Stimulated activated memory B cell treated with anti-CD40 and anti-IgM and Interleukin-4, amounts not matched to agents 10 μg/mL and 1 μg/mL and 100 μg/mL, for 72 hours (primary cell): Measurements from ENCODE around the gene KIF1C.
"Not testable (repeated sequence)": the region's sequence is repeated elsewhere in the genome, so short reads cannot be mapped to it uniquely, and the experiment has no call there.

Experiments
- ATAC-seq: fragments of 150-1000 bp; cut with Tn5 transposase; 2 replicates; pipeline ENCODE4 v1.10.0; 2021
- H3K27ac Mint-ChIP-seq: one replicate; pipeline ENCODE4 v1.8.0; 2022; ENCODE audit warnings: mild to moderate bottlenecking, mixed read lengths
- H3K27me3 Mint-ChIP-seq: one replicate; pipeline ENCODE4 v1.8.0; 2022; ENCODE audit warnings: mixed read lengths
- H3K36me3 Mint-ChIP-seq: one replicate; pipeline ENCODE4 v1.8.0; 2022; ENCODE audit warnings: mixed read lengths
- H3K4me1 Mint-ChIP-seq: one replicate; pipeline ENCODE4 v1.8.0; 2022; ENCODE audit warnings: mixed read lengths
- H3K4me3 Mint-ChIP-seq: one replicate; pipeline ENCODE4 v1.8.0; 2022; ENCODE audit warnings: mild to moderate bottlenecking, moderate library complexity, mixed read lengths
- H3K9me3 Mint-ChIP-seq: one replicate; pipeline ENCODE4 v1.8.0; 2022; ENCODE audit warnings: mixed read lengths

Gene KIF1C

GRCh38 chr17:5042157-5043022 lies 44.6 kb downstream of the KIF1C start:
- no peak overlapping the region for H3K4me3 Mint-ChIP-seq
- ATAC-seq, result no peak
- no peaks in the 10 kb centered on the region for H3K36me3 Mint-ChIP-seq
- H3K4me1 Mint-ChIP-seq, result peaks cover 11% of the 10 kb centered on the region
- H3K27me3 Mint-ChIP-seq, result no peaks in the 10 kb centered on the region
- no peaks in the 10 kb centered on the region for H3K9me3 Mint-ChIP-seq
- H3K27ac Mint-ChIP-seq, result peak overlapping the region; percentile 40

DNA sequence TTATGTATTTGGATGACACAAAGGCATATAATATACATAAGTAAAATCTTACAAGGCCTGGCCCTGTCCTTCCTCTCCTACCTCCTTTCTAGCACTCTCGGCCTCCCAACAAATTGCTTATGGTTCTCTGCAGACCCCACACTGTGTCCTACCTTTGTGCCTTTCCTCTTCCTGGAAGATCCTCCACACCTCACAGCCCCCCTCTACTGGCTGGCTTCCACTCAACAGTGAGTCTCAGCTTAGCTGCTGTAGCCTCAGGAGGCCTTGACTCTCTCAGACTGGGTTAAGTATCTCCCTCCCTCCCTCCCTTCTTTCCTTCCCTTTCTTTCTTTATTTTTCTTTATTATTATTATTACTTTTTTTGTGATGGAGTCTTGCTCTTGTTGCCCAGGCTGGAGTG lies 45.8 kb downstream of the KIF1C start:
- no peaks in the 10 kb centered on the region for H3K27me3 Mint-ChIP-seq
- H3K9me3 Mint-ChIP-seq, result no peaks in the 10 kb centered on the region
- peaks cover 23% of the 10 kb centered on the region for H3K4me1 Mint-ChIP-seq
- no peak overlapping the region for H3K4me3 Mint-ChIP-seq
- H3K27ac Mint-ChIP-seq, result no peak overlapping the region
- no peaks in the 10 kb centered on the region for H3K36me3 Mint-ChIP-seq
- no peak for ATAC-seq

- no peak for ATAC-seq
- Mint-ChIP-seq H3K9me3 (no peaks in the 10 kb centered on the region), H3K4me3 (no peak overlapping the region), H3K36me3 (no peaks in the 10 kb centered on the region), H3K4me1 (peaks cover 30% of the 10 kb centered on the region), H3K27me3 (no peaks in the 10 kb centered on the region), H3K27ac (peak overlapping the region; percentile 31)
Observed at GRCh38 chr17:5044630-5045029, 46.9 kb downstream of the KIF1C start.

DNA sequence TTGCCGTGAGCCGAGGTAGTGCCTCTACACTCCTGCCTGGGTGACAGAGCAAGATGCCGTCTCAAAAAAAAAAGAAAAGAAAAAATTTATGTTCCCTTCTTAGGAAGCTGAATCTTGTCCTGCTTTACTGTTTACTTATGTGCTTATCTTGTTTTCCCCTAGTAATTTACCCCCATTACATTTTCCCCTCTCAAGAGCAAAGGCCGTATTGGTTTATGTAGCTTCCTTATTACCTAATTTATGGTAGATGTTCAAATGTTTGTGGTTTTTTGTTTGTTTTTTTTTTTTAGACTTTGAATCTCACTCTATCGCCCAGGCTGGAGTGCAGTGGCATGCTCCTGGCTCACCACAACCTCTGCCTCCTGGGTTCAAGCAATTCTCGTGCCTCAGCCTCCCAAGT lies 47.7 kb downstream of the KIF1C start:
- peaks cover 38% of the 10 kb centered on the region for H3K4me1 Mint-ChIP-seq
- no peak overlapping the region for H3K4me3 Mint-ChIP-seq
- H3K9me3 Mint-ChIP-seq, result no peaks in the 10 kb centered on the region
- no peaks in the 10 kb centered on the region for H3K27me3 Mint-ChIP-seq
- H3K36me3 Mint-ChIP-seq, result no peaks in the 10 kb centered on the region
- ATAC-seq, result no peak
- H3K27ac Mint-ChIP-seq, result no peak overlapping the region

DNA sequence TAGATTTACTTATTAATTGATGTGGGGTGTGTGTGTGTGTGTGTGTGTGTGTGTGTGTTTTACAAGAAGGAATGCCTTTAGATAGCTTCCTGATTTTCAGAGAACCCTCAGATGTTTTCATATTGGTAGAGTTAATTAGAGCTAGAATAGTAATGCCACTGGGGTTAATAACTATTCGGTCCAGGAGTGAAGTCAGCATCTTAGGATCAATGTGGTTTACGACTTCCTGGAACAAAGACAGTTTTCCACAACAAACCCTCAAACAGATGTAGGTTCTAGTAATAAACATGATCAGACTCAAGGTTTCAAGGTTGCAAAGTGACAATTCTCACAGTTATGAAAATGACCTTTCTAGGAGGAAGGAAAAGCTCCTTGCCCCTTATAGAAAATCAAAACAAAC lies 49.7 kb downstream of the KIF1C start:
- no peak for ATAC-seq
- Mint-ChIP-seq H3K9me3 (no peaks in the 10 kb centered on the region), H3K4me3 (no peak overlapping the region), H3K27me3 (no peaks in the 10 kb centered on the region), H3K27ac (peak overlapping the region; percentile 98), H3K4me1 (peaks cover 33% of the 10 kb centered on the region), H3K36me3 (no peaks in the 10 kb centered on the region)

GRCh38 chr17:5049314-5049841 lies 51.6 kb downstream of the KIF1C start:
- no peaks in the 10 kb centered on the region for H3K36me3 Mint-ChIP-seq
- peak overlapping the region; percentile 1 for H3K4me3 Mint-ChIP-seq
- H3K4me1 Mint-ChIP-seq, result peaks cover 37% of the 10 kb centered on the region
- H3K27me3 Mint-ChIP-seq, result no peaks in the 10 kb centered on the region
- H3K27ac Mint-ChIP-seq, result peak overlapping the region; percentile 98
- ATAC-seq, result peak; percentile 95
- H3K9me3 Mint-ChIP-seq, result no peaks in the 10 kb centered on the region

GRCh38 chr17:5050278-5050677 lies 52.5 kb downstream of the KIF1C start:
- Mint-ChIP-seq H3K9me3 (no peaks in the 10 kb centered on the region), H3K27ac (peak overlapping the region; percentile 98), H3K4me3 (no peak overlapping the region), H3K4me1 (peaks cover 37% of the 10 kb centered on the region), H3K36me3 (no peaks in the 10 kb centered on the region), H3K27me3 (no peaks in the 10 kb centered on the region)
- ATAC-seq, result no peak

DNA sequence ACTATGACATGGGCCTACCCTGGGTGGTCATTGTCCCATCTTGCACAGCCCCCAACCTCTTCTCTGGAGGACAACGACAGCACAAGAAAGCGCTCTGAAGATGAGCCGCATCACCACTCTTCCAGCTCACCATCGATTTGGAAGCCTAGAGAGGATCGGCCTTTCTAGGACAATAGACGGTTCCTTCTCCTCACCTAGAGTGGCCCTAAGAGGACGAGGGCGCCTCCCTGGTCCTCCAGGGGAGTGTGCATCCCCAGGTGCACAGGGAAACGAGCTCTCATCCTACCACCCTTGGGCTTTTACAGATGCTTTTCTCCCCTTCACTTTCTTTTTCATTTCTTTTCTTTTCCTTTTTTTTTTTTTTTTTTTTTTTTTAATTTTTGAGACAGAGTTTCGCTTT lies 57.8 kb downstream of the KIF1C start:
- Mint-ChIP-seq H3K27ac (no peak overlapping the region), H3K4me1 (peaks cover 8% of the 10 kb centered on the region), H3K4me3 (no peak overlapping the region), H3K9me3 (no peaks in the 10 kb centered on the region), H3K36me3 (no peaks in the 10 kb centered on the region), H3K27me3 (peaks cover 9% of the 10 kb centered on the region)
- ATAC-seq, result no peak

DNA sequence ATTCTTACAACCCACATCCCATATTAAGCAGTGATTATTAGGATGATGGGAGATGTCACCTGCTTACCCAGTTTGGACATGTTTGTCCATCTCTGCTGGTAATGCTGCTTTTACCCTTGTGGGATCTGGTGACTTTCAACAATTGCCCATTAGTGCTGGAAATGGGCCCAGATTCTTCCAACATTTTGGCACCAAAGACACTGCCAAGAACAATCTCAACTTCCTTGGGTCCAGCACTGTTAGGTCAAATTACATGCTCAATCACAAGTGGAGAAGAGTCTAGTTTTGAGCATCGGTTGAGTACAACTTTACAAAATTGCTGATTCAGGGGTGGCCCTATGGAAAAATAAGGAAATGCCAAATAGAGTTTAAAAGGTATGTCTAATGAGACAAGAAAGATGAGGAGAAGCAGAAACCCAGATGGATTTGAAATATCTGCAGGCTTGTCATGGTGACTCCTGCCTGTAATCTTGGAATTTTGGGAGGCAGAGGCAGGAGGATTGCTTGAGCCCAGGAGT lies 67.5 kb downstream of the KIF1C start:
- peaks cover 6% of the 10 kb centered on the region for H3K4me1 Mint-ChIP-seq
- no peaks in the 10 kb centered on the region for H3K36me3 Mint-ChIP-seq
- H3K27ac Mint-ChIP-seq, result no peak overlapping the region
- H3K27me3 Mint-ChIP-seq, result no peaks in the 10 kb centered on the region
- H3K4me3 Mint-ChIP-seq, result no peak overlapping the region
- ATAC-seq, result no peak
- no peaks in the 10 kb centered on the region for H3K9me3 Mint-ChIP-seq

DNA sequence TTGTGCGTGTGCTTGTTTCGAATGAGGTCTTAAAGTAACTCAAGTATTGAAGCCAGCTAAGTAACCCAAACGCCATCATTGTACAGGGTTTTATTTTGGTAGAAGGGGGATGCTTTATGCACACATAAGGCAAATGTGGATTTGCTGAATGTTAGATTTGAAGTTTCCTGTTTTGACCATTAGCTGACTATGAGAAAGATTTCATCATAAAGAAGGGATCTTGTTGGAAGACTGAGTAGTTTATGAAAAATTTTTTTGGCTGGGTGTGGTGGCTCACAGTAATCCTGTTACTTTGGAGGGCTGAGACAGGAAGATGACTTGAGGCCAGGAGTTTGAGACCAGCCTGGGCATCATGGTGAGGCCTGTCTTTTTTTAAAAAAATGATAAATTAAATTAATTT lies 70.5 kb downstream of the KIF1C start:
- Mint-ChIP-seq H3K27ac (no peak overlapping the region), H3K36me3 (no peaks in the 10 kb centered on the region), H3K27me3 (no peaks in the 10 kb centered on the region), H3K9me3 (no peaks in the 10 kb centered on the region), H3K4me1 (no peaks in the 10 kb centered on the region), H3K4me3 (no peak overlapping the region)
- no peak for ATAC-seq

- Mint-ChIP-seq H3K36me3 (no peaks in the 10 kb centered on the region), H3K27me3 (no peaks in the 10 kb centered on the region), H3K9me3 (no peaks in the 10 kb centered on the region), H3K4me3 (no peak overlapping the region), H3K27ac (no peak overlapping the region), H3K4me1 (no peaks in the 10 kb centered on the region)
- ATAC-seq, result no peak
Observed at GRCh38 chr17:5069724-5070123, 72.0 kb downstream of the KIF1C start.

DNA sequence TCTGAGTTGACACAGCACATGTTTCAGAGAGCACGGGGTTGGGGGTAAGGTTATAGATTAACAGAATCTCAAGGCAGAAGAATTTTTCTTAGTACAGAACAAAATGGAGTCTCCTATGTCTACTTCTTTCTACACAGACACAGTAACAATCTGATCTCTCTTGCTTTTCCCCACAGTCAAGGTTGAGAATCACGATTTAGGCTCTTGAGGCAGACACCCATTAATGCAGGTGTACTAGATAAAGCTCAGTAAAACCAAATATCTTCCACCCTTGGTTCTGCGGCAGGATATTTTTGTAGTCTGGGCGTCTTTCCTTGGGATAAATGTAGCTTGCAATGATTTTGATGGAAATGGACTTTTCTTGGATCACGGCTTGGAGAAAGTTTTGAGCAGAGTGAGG lies 77.7 kb downstream of the KIF1C start:
- H3K4me1 Mint-ChIP-seq, result peaks cover 24% of the 10 kb centered on the region
- not testable (repeated sequence) for H3K27ac Mint-ChIP-seq, H3K27me3 Mint-ChIP-seq, H3K9me3 Mint-ChIP-seq, H3K4me3 Mint-ChIP-seq, H3K36me3 Mint-ChIP-seq, ATAC-seq

DNA sequence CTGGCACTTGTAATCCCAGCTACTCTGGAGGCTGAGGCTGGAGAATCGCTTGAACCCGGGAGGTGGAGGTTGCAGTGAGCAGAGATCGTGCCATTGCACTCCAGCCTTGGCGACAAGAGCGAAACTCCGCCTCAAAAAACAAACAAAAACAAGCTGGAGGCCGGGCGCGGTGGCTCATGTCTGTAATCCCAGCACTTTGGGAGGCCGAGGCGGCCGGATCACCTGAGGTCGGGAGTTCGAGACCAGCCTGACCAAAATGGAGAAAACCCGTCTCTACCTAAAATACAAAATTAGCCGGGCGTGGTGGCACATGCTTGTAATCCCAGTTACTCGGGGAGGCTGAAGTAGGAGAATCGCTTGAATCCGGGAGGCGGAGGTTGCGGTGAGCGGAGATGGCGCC lies 79.5 kb downstream of the KIF1C start:
- Mint-ChIP-seq H3K4me1 (peaks cover 31% of the 10 kb centered on the region), H3K4me3 (peak overlapping the region; percentile 84), H3K36me3 (peaks cover 17% of the 10 kb centered on the region), H3K27ac (peak overlapping the region; percentile 99)
- not testable (repeated sequence) for H3K27me3 Mint-ChIP-seq, H3K9me3 Mint-ChIP-seq, ATAC-seq

DNA sequence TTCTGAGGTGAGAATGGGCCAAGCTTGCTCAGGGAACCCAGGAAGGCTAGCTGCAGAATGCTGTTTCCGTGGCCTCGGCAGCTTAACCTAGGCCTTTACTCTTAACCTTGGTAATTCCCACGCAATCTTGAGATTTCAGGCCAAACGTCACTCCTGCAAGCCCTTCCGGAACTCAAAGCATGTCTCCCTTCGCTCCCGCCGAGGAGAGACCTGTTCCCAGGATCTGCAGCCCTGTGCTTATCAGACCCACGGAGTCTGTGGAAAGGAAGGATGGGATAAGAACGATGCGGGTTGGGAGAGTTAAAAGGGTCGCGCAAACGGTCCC lies 80.0 kb downstream of the KIF1C start:
- H3K36me3 Mint-ChIP-seq, result peaks cover 19% of the 10 kb centered on the region
- ATAC-seq, result no peak
- peaks cover 3% of the 10 kb centered on the region for H3K9me3 Mint-ChIP-seq
- H3K27me3 Mint-ChIP-seq, result no peaks in the 10 kb centered on the region
- peak overlapping the region; percentile 84 for H3K4me3 Mint-ChIP-seq
- peak overlapping the region; percentile 99 for H3K27ac Mint-ChIP-seq
- peaks cover 31% of the 10 kb centered on the region for H3K4me1 Mint-ChIP-seq
